OCI-LY3 (cell line): ENCODE measurements around the gene KIF3B.

Source experiments
- H2AFZ ChIP-seq: fragments of 200-600, 300-600 bp; shearing (Covaris generic); 2 replicates; pipeline ENCODE4 v1.6.0; 2014; ENCODE audit warnings: antibody characterized with exemption, low read depth, low read length
- H3K27ac ChIP-seq: fragments of 200-600, 300-600 bp; sonication (generic); 2 replicates; pipeline ENCODE4 v1.5.1; 2014; ENCODE audit warnings: mild to moderate bottlenecking, low read length, moderate library complexity, mixed read lengths
- H3K27me3 ChIP-seq: fragments of 200-600, 300-600 bp; sonication (generic); 2 replicates; pipeline ENCODE4 v1.6.1; 2014; ENCODE audit warnings: low read depth, low read length, mixed read lengths
- H3K36me3 ChIP-seq: fragments of 200-600, 300-600 bp; sonication (generic); replicated peaks from 2 replicates; pipeline ENCODE3; 2014; ENCODE audit warnings: low read depth, low read length, mixed read lengths
- H3K4me1 ChIP-seq: fragments of 300-600, 200-600 bp; sonication (generic); 2 replicates; pipeline ENCODE4 v1.6.1; 2014; ENCODE audit warnings: low read length, mixed read lengths
- H3K4me2 ChIP-seq: fragments of 200-600, 300-600 bp; sonication (generic); 2 replicates; pipeline ENCODE4 v1.6.1; 2014; ENCODE audit warnings: low read length, mixed read lengths
- H3K4me3 ChIP-seq: fragments of 300-600, 200-600 bp; sonication (generic); 2 replicates; pipeline ENCODE4 v1.5.1; 2014; ENCODE audit warnings: antibody characterized with exemption, mild to moderate bottlenecking, low read length, moderate library complexity
- H3K79me2 ChIP-seq: fragments of 300-600, 200-600 bp; shearing (Covaris generic); 2 replicates; pipeline ENCODE4 v1.6.1; 2014; ENCODE audit warnings: mild to moderate bottlenecking, low read length, mixed read lengths
- H3K9ac ChIP-seq: fragments of 300-600, 200-600 bp; shearing (Covaris generic); 2 replicates; pipeline ENCODE4 v1.6.0; 2014; ENCODE audit warnings: mild to moderate bottlenecking, low read length, moderate library complexity
- H3K9me3 ChIP-seq: fragments of 200-600, 300-600 bp; shearing (Covaris generic); 2 replicates; pipeline ENCODE4 v1.6.1; 2014; ENCODE audit warnings: low read length, mixed read lengths; ENCODE audit not compliant: insufficient read depth
- H4K20me1 ChIP-seq: fragments of 200-600, 300-600 bp; sonication (generic); 2 replicates; pipeline ENCODE4 v1.6.1; 2016; ENCODE audit warnings: low read length, mixed read lengths; ENCODE audit not compliant: insufficient read depth
- CTCF ChIP-seq: fragments of 200-600, 300-600 bp; sonication (generic); IDR thresholded peaks from 2 replicates; pipeline ENCODE4 v1.5.1; 2014; ENCODE audit warnings: antibody characterized with exemption, low read length, low read depth
- EZH2phosphoT487 ChIP-seq: fragments of 200-600 bp; shearing (Covaris generic); IDR thresholded peaks from 2 replicates; pipeline ENCODE4 v1.6.1; 2018; ENCODE audit warnings: antibody characterized with exemption, mixed run types, low read depth

Gene KIF3B

GRCh38 chr20:32301719-32302506 lies 24.5 kb downstream of the KIF3B start:
- Histone ChIP-seq H2AFZ (no peak overlapping the region), H3K9ac (no peak overlapping the region), H3K27me3 (no peaks in the 10 kb centered on the region), H3K4me2 (no peak overlapping the region), H3K36me3 (no peaks in the 10 kb centered on the region), H4K20me1 (peaks cover 12% of the 10 kb centered on the region), H3K79me2 (peaks cover 17% of the 10 kb centered on the region), H3K9me3 (no peaks in the 10 kb centered on the region), H3K4me3 (no peak overlapping the region), H3K27ac (no peak overlapping the region), H3K4me1 (no peaks in the 10 kb centered on the region)
- TF ChIP-seq CTCF (no peak), EZH2phosphoT487 (no peak)

GRCh38 chr20:32302507-32302872 lies 25.0 kb downstream of the KIF3B start:
- no peak overlapping the region for H3K9ac ChIP-seq
- no peak overlapping the region for H3K27ac ChIP-seq
- H3K4me2 ChIP-seq, result no peak overlapping the region
- H3K4me3 ChIP-seq, result no peak overlapping the region
- TF ChIP-seq CTCF (no peak), EZH2phosphoT487 (no peak)
- H3K27me3 ChIP-seq, result no peaks in the 10 kb centered on the region
- no peaks in the 10 kb centered on the region for H3K9me3 ChIP-seq
- H4K20me1 ChIP-seq, result peaks cover 9% of the 10 kb centered on the region
- H3K36me3 ChIP-seq, result no peaks in the 10 kb centered on the region
- no peak overlapping the region for H2AFZ ChIP-seq
- H3K4me1 ChIP-seq, result no peaks in the 10 kb centered on the region
- H3K79me2 ChIP-seq, result peaks cover 14% of the 10 kb centered on the region

- no peak for TF ChIP-seq CTCF
- no peak for TF ChIP-seq EZH2phosphoT487
- no peaks in the 10 kb centered on the region for H3K36me3 ChIP-seq
- no peak overlapping the region for H3K4me2 ChIP-seq
- H3K4me1 ChIP-seq, result no peaks in the 10 kb centered on the region
- H3K9ac ChIP-seq, result no peak overlapping the region
- no peak overlapping the region for H3K27ac ChIP-seq
- H2AFZ ChIP-seq, result no peak overlapping the region
- H3K79me2 ChIP-seq, result peaks cover 8% of the 10 kb centered on the region; the same call in 1 of the 2 replicates
- H3K27me3 ChIP-seq, result no peaks in the 10 kb centered on the region
- no peaks in the 10 kb centered on the region for H3K9me3 ChIP-seq
- H3K4me3 ChIP-seq, result no peak overlapping the region
- H4K20me1 ChIP-seq, result peaks cover 3% of the 10 kb centered on the region; the same call in 1 of the 2 replicates
These were observed 26.8 kb downstream of the KIF3B start for GRCh38 chr20:32304131-32304746.

GRCh38 chr20:32312718-32313424 lies 35.4 kb downstream of the KIF3B start:
- no peaks in the 10 kb centered on the region; the same call in 1 of the 2 replicates for H3K79me2 ChIP-seq
- no peak for TF ChIP-seq CTCF
- no peak for TF ChIP-seq EZH2phosphoT487
- H3K9me3 ChIP-seq, result no peaks in the 10 kb centered on the region
- no peaks in the 10 kb centered on the region for H3K27me3 ChIP-seq
- no peak overlapping the region for H3K9ac ChIP-seq
- H3K27ac ChIP-seq, result no peak overlapping the region
- no peak overlapping the region for H3K4me3 ChIP-seq
- no peak overlapping the region for H2AFZ ChIP-seq
- peaks cover 4% of the 10 kb centered on the region for H3K4me1 ChIP-seq
- no peak overlapping the region for H3K4me2 ChIP-seq
- peaks cover 9% of the 10 kb centered on the region; the same call in 1 of the 2 replicates for H4K20me1 ChIP-seq
- H3K36me3 ChIP-seq, result peaks cover 40% of the 10 kb centered on the region
